Parathyroid adenoma (tissue), 2 donors: ENCODE measurements around the gene GNB1.

ENCODE experiments used
- H2AFZ ChIP-seq: fragments of 300-600 bp; sonication (generic); one replicate; pipeline ENCODE4 v1.7.0; 2017; ENCODE audit warnings: antibody characterized with exemption, mild to moderate bottlenecking
- H3K27ac ChIP-seq: fragments of 300-600 bp; sonication (generic); one replicate; pipeline ENCODE4 v1.7.0; 2017
- H3K27me3 ChIP-seq: fragments of 300-600 bp; sonication (generic); one replicate; pipeline ENCODE4 v1.7.0; 2017; ENCODE audit warnings: low read length; ENCODE audit not compliant: control insufficient read depth, insufficient read depth
- H3K36me3 ChIP-seq: fragments of 300-600 bp; sonication (generic); one replicate; pipeline ENCODE4 v1.7.0; 2017; ENCODE audit warnings: low read length; ENCODE audit not compliant: control insufficient read depth, insufficient read depth
- H3K4me1 ChIP-seq: fragments of 300-600 bp; sonication (generic); one replicate; pipeline ENCODE4 v1.7.0; 2017; ENCODE audit warnings: control low read depth
- H3K4me2 ChIP-seq: fragments of 300-600 bp; sonication (generic); one replicate; pipeline ENCODE4 v1.7.0; 2017; ENCODE audit warnings: low read length
- H3K4me3 ChIP-seq: fragments of 300-600 bp; sonication (generic); one replicate; pipeline ENCODE4 v1.7.0; 2017; ENCODE audit warnings: low read depth, low read length
- H3K79me2 ChIP-seq: fragments of 300-600 bp; sonication (generic); one replicate; pipeline ENCODE4 v1.7.0; 2017; ENCODE audit warnings: control low read depth
- H3K9ac ChIP-seq: fragments of 300-600 bp; sonication (generic); one replicate; pipeline ENCODE4 v1.7.0; 2017; ENCODE audit warnings: mild to moderate bottlenecking
- H3K9me3 ChIP-seq: fragments of 300-600 bp; sonication (generic); one replicate; pipeline ENCODE4 v1.7.0; 2017; ENCODE audit warnings: low read length; ENCODE audit not compliant: control insufficient read depth
- TF ChIP-seq, protein P1 (sequence below): fragments of 300-600 bp; sonication (generic); IDR thresholded peaks from one replicate; pipeline ENCODE4 v1.7.0; 2017; ENCODE audit warnings: antibody characterized with exemption, mild to moderate bottlenecking
- donor health status: primary hyperparathyroidism.

The GNB1 gene

DNA sequence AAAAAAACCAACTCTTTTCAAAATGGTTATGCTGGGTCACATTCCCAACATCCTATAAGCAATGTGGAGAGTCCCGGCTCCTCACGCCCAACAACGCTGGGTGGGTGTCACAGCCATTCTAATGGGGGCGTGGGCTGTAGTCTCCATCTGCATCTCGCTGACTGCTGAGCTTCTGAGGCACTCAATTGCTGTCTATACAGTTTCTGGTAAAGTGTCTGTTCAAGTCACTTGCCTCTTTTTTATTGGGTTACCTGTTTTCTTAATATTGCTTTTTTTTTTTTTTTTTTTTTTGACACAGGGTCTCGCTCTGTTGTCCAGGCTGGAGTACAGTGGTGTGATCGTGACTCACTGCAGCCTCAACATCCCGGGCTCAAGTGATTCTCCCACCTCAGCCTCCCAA, 54.8 kb downstream of the GNB1 start:
- H2AFZ ChIP-seq, result no peak overlapping the region
- H3K27ac ChIP-seq, result no peak overlapping the region
- peaks cover 38% of the 10 kb centered on the region for H3K79me2 ChIP-seq
- H3K9ac ChIP-seq, result no peak overlapping the region
- H3K36me3 ChIP-seq, result no peaks in the 10 kb centered on the region
- H3K9me3 ChIP-seq, result no peaks in the 10 kb centered on the region
- H3K4me2 ChIP-seq, result no peak overlapping the region
- H3K4me3 ChIP-seq, result no peak overlapping the region
- TF ChIP-seq, protein P1, sequence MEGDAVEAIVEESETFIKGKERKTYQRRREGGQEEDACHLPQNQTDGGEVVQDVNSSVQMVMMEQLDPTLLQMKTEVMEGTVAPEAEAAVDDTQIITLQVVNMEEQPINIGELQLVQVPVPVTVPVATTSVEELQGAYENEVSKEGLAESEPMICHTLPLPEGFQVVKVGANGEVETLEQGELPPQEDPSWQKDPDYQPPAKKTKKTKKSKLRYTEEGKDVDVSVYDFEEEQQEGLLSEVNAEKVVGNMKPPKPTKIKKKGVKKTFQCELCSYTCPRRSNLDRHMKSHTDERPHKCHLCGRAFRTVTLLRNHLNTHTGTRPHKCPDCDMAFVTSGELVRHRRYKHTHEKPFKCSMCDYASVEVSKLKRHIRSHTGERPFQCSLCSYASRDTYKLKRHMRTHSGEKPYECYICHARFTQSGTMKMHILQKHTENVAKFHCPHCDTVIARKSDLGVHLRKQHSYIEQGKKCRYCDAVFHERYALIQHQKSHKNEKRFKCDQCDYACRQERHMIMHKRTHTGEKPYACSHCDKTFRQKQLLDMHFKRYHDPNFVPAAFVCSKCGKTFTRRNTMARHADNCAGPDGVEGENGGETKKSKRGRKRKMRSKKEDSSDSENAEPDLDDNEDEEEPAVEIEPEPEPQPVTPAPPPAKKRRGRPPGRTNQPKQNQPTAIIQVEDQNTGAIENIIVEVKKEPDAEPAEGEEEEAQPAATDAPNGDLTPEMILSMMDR, result no peak
- H3K4me1 ChIP-seq, result no peaks in the 10 kb centered on the region
- no peaks in the 10 kb centered on the region for H3K27me3 ChIP-seq

DNA sequence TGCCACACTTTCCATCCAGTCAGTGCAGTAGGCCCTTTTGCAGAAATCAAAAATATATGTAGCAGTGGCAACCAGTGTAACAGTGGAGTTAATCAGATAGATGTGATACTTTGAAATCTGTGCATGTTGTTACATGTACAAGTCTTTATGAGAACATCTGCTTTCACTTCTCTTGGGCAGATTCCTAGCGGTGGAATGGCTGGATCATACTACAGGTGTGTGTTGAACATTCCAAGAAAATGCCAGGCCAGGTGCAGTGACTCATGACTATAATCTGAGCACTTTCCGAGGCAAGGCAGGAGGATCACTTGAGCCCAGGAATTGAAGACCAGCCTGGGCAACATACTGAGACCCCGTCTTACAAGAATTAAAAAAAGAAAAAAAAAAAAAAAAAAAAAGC, 55.3 kb downstream of the GNB1 start:
- H3K4me2 ChIP-seq, result no peak overlapping the region
- TF ChIP-seq, protein P1, result no peak
- no peak overlapping the region for H3K27ac ChIP-seq

DNA sequence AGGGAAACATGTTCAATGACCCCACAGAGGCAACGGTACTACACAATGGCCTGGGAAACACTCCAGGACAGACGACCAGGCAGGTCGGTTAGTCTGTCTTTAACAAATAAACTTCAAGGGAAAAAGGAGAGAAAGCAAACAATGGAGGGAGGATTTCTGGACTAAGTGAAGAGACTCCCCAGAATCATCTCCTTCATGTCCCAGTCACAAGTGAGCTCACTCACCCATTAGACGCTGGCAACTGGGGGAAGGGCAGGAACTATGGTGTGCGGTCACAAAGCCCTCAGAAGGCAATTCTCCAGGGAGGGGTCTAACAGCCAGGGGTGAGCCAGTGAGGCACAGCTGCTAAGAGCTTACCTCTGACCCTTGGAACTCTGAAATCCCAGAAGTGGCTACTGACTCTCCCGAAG, 57.0 kb downstream of the GNB1 start:
- no peak overlapping the region for H3K4me2 ChIP-seq

More for the DNA sequence above, 55.3 kb downstream of the GNB1 start:
- H3K9ac ChIP-seq, result no peak overlapping the region
- no peak overlapping the region for H2AFZ ChIP-seq
- peaks cover 41% of the 10 kb centered on the region for H3K79me2 ChIP-seq
- no peaks in the 10 kb centered on the region for H3K4me1 ChIP-seq
- no peaks in the 10 kb centered on the region for H3K36me3 ChIP-seq
- no peaks in the 10 kb centered on the region for H3K27me3 ChIP-seq
- H3K9me3 ChIP-seq, result no peaks in the 10 kb centered on the region
- no peak overlapping the region for H3K4me3 ChIP-seq

DNA sequence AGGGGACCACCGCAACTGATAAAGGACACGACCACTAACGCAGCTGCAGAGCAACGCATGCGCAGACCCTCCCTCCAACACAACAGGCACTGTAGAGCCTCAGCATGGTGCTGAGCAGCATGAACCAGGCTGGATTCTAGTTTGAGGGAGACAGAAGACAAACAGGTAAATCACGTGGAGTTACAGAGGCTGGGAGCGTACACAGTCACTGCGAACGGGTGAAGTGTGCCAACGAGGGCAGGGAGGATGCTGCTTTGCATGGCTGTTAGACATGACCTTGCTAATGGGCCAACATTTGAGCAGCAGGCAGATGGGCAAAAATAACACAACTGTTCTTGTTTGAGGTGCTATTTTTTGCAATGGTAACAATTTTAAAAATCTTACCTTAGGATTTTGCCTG, 57.4 kb downstream of the GNB1 start:
- Histone ChIP-seq H3K4me3 (no peak overlapping the region), H3K9ac (no peak overlapping the region), H3K27ac (no peak overlapping the region), H3K9me3 (no peaks in the 10 kb centered on the region), H3K4me1 (no peaks in the 10 kb centered on the region), H3K27me3 (no peaks in the 10 kb centered on the region), H3K4me2 (no peak overlapping the region), H3K36me3 (no peaks in the 10 kb centered on the region), H2AFZ (no peak overlapping the region), H3K79me2 (peaks cover 33% of the 10 kb centered on the region)
- TF ChIP-seq, protein P1, result no peak

More for the DNA sequence above, 57.0 kb downstream of the GNB1 start:
- TF ChIP-seq, protein P1, result no peak
- no peaks in the 10 kb centered on the region for H3K27me3 ChIP-seq
- H3K4me3 ChIP-seq, result no peak overlapping the region
- H3K9ac ChIP-seq, result no peak overlapping the region
- H3K4me1 ChIP-seq, result no peaks in the 10 kb centered on the region
- H2AFZ ChIP-seq, result no peak overlapping the region
- no peak overlapping the region for H3K27ac ChIP-seq
- no peaks in the 10 kb centered on the region for H3K36me3 ChIP-seq
- no peaks in the 10 kb centered on the region for H3K9me3 ChIP-seq
- peaks cover 36% of the 10 kb centered on the region for H3K79me2 ChIP-seq

DNA sequence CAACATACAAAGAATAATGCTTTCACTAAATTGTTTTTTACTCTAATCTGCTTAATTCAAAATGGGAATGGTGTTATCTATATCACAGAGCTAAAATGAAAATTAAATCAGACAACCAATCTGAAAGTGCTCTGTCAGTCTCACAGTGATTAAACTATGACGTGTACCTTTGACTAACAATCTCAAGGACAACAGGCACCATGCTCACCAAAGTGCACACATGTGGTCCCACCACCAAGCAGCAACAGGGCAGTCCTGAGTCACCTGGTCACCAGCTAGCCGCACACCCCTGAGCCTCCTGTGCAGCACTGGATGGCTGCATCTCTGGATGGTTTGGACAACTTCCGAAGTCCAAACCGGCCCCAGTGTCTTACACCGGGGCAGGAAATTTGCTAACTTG, 58.1 kb downstream of the GNB1 start:
- Histone ChIP-seq H3K9ac (no peak overlapping the region), H3K4me3 (no peak overlapping the region), H3K79me2 (peaks cover 33% of the 10 kb centered on the region), H3K27me3 (no peaks in the 10 kb centered on the region), H2AFZ (no peak overlapping the region), H3K27ac (no peak overlapping the region), H3K4me1 (no peaks in the 10 kb centered on the region), H3K9me3 (no peaks in the 10 kb centered on the region), H3K36me3 (no peaks in the 10 kb centered on the region), H3K4me2 (no peak overlapping the region)
- TF ChIP-seq, protein P1, result no peak
